ENCODE results near the gene ZNF750.
A peak's percentile ranks its signal among the peaks of the same experiment; 100 is the strongest.
"Not testable (repeated sequence)": the region's sequence is repeated elsewhere in the genome, so short reads cannot be mapped to it uniquely, and the experiment has no call there.

The ZNF750 gene

GRCh38 chr17:82793974-82794630 lies 45.7 kb downstream of the ZNF750 start:
- peak; percentile 34 for DNase-seq (ENCODE audit: low read depth)

DNA sequence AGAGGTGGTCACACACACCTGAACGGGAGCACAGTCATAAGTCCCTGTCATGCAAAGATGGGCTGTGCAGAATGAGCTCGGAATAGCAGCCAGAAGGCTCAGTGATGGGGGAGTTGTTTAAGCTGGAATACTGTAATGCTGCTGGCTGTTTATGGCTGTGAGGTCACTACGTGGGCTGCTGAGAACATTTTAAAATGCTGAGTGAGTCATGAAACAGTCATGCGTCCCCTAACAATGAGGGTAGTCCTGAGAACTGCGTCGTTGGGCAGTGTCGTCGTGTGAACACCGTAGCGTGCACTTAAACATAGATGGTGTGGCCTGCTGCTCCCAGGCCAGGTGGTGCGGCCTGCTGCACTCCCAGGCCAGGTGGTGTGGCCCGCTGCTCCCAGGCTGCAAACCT lies 48.3 kb downstream of the ZNF750 start:
- DNase-seq (ENCODE audit: low read depth), result peak; percentile 33

GRCh38 chr17:82790391-82790790 lies 49.4 kb downstream of the ZNF750 start:
- no peak for DNase-seq (ENCODE audit: low read depth)

GRCh38 chr17:82789806-82790205 lies 50.0 kb downstream of the ZNF750 start:
- no peak for DNase-seq (ENCODE audit: low read depth)

GRCh38 chr17:82789051-82789592 lies 50.7 kb downstream of the ZNF750 start:
- no peak for DNase-seq (ENCODE audit: low read depth)

GRCh38 chr17:82788206-82789001 lies 51.4 kb downstream of the ZNF750 start:
- no peak for DNase-seq (ENCODE audit: low read depth)

- peak; percentile 60 for DNase-seq (ENCODE audit: low read depth)
Observed at GRCh38 chr17:82787081-82787848, 52.6 kb downstream of the ZNF750 start.

DNA sequence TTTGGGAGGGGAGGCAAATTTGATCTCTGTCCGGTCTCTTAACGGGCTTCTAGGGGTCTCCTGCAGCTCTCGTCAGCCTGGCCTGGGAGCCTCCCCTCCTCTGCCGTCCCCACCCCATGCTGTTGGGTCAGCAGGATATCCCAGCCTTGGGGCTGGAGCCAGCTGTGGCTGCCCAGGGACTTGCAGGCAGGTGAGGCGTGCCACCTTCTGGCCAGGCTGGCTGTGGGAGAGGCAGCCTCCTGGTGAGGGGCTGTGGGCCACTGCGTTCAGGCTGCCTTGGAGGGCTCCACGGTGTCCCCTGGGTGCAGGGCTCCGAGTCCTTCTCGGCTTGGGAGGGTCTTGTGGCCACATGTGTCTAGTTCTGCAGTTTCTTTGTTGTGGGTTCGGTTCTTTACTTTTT lies 53.4 kb downstream of the ZNF750 start:
- no peak for DNase-seq (ENCODE audit: low read depth)

GRCh38 chr17:82785581-82785980 lies 54.2 kb downstream of the ZNF750 start:
- not testable (repeated sequence) for DNase-seq (ENCODE audit: low read depth)

DNA sequence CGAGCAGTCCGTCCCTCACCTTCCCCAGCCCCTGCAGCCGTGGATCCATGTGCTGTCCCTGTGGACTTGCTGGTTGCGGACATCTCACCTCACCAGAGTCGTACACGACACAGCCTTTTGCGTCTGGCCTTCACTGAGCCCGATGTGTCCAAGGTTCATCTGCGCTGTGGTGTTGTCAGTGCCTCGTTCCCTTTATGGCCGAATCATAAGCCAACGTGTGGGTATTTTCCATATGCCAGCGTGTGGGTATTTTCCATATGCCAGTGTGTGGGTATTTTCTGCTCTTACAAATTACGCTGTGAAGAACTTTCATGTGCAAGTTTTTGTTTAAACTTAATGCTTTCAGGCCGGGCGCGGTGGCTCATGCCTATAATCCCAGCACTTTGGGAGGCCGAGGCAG lies 56.3 kb downstream of the ZNF750 start:
- no peak for DNase-seq (ENCODE audit: low read depth)

- DNase-seq (ENCODE audit: low read depth), result no peak
Observed at GRCh38 chr17:82782657-82783207, 57.1 kb downstream of the ZNF750 start.

- peak; percentile 52 for DNase-seq (ENCODE audit: low read depth)
Observed at GRCh38 chr17:82781894-82782274, 57.9 kb downstream of the ZNF750 start.

DNA sequence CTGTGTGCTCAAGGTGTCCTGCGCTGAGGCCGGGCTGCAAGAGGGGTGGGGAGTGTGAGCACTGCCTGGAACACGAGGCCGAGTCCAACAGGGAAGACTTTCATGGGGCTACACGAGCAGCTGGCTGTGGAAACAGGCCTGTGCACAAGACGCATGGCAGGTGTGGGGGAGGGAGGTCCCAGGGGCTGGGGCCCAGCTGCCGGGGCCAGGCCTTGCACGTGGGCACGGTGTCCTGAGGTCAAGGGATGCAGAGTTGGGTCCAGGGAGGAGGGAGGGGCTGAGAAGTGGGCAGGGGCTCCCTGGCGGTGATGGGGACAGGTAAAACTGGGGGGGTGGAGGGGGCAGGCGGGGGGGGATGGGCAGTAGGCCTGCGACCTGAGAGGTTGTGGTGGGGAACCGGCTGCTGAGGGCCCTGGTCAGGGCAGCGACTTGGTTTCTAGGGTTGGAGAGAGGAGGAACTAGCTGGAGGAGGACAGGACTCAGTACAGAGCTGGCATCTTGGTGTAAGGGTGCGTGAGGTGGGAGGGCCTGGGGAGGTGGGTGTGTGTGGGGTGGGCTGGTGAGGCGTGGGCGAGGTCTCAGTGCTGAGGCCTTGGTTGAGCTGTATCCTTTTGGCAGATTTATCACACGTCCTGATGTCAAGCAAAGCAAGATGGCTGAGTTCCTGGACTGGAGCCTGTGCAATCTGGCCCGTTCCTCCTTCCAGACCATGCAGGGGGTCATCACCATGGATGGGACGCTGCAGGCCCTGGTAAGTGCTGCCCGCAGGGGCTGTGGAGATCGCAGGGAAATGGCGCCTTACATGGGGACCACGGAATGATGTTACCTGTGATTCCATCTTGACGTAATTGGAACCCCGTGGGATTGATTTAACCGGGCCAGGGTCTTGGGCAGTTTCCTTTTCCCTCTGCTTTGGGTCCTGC lies 58.6 kb downstream of the ZNF750 start:
- no peak for DNase-seq (ENCODE audit: low read depth)

DNA sequence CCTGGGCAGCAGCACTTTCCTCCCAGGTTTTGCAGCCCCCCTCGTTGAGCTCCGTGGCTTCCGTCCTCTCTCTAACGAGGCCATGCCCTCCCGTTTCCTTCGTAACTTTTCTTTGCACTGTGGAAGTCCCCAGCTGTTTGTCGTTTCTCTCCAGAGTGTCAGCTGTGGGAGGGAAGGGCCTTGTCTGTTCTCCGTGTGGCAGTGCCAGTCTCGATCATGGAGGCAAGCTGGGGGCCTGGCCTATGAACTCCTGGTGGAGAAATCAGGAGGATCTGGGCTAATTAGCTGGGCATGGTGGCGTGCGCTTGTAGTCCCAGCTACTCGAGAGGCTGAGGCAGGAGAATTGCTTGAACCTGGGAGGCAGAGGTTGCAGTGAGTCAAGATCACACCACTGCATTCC lies 59.6 kb downstream of the ZNF750 start:
- DNase-seq (ENCODE audit: low read depth), result no peak

DNA sequence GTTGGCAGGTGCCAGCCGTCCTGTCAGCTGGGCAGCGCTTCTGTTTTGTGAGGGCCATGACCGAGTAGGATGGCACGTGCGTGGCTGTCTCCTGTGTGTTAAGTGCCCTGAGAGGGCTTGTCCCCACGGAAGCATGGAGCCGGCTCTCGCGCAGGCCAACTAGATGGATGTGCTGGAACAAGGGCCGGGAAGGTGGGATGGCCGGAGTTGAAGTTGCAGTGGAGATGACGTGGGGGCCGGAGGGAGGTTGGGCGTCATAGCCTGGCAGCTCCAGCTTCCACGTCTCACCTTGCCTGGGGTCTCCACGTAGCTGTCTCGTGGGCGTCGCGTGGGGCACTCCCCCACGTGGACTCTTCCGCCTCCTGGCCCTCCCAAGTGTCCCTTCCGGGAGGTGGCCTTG lies 60.3 kb downstream of the ZNF750 start:
- no peak for DNase-seq (ENCODE audit: low read depth)

Data from stromal cell of bone marrow (primary cell).